WTC11 (cell line): ENCODE results near the gene LINC00632. TPM values are rescaled to one million over a fixed set of nuclear protein-coding genes. Genes with fewer than 3 reads are reported as not detected.

Source experiments
- ATAC-seq: fragments of 200-7000 bp; cut with Tn5 transposase; 2 replicates; pipeline ENCODE4 v1.10.0; 2021; ENCODE audit warnings: mild to moderate bottlenecking, moderate library complexity
- CTCF ChIA-PET: fragments of 300-600 bp; sonication (Branson Sonifier 250); formaldehyde crosslinking; loops from one replicate; lab custom pipeline; 2021; ENCODE audit warnings: antibody characterized with exemption; lab: Charles Lee
- POLR2A ChIA-PET: fragments of 350-600 bp; sonication (Branson Sonifier 250); formaldehyde crosslinking; loops from one replicate; lab custom pipeline; 2021; ENCODE audit warnings: antibody characterized with exemption; lab: Charles Lee
- DNase-seq: peaks from one replicate; pipeline ENCODE4 v3.0.0; 2021; ENCODE audit warnings: low spot score
- H3K27ac Mint-ChIP-seq: 2 replicates; pipeline ENCODE4 v1.8.0; 2021; ENCODE audit warnings: mixed read lengths
- H3K27me3 Mint-ChIP-seq: 2 replicates; pipeline ENCODE4 v1.8.0; 2021; ENCODE audit warnings: low read depth, mild to moderate bottlenecking, moderate library complexity, mixed read lengths
- H3K36me3 Mint-ChIP-seq: 2 replicates; pipeline ENCODE4 v1.8.0; 2021; ENCODE audit warnings: mixed read lengths
- H3K4me1 Mint-ChIP-seq: 2 replicates; pipeline ENCODE4 v1.8.0; 2022; ENCODE audit warnings: mixed read lengths
- H3K4me3 Mint-ChIP-seq: 2 replicates; pipeline ENCODE4 v1.8.0; 2021; ENCODE audit warnings: mild to moderate bottlenecking, moderate library complexity, mixed read lengths
- H3K9me3 Mint-ChIP-seq: 2 replicates; pipeline ENCODE4 v1.8.0; 2021; ENCODE audit warnings: mixed read lengths
- ATF3 ChIP-seq: sonication (generic); formaldehyde crosslinking; conservative IDR thresholded peaks from 2 replicates; pipeline ENCODE4 v1.8.1; 2022; ENCODE audit warnings: mild to moderate bottlenecking, missing genetic modification reagents
- CREB1 ChIP-seq: sonication (generic); formaldehyde crosslinking; IDR thresholded peaks from 2 replicates; pipeline ENCODE4 v1.8.0; 2023; ENCODE audit warnings: mild to moderate bottlenecking, missing genetic modification reagents
- CREM ChIP-seq: sonication (generic); formaldehyde crosslinking; IDR thresholded peaks from 2 replicates; pipeline ENCODE4 v1.8.1; 2022; ENCODE audit warnings: mild to moderate bottlenecking, missing genetic modification reagents, moderate library complexity
- E2F1 ChIP-seq: sonication (generic); formaldehyde crosslinking; IDR thresholded peaks from 2 replicates; pipeline ENCODE4 v1.8.0; 2022; ENCODE audit warnings: mild to moderate bottlenecking, missing genetic modification reagents
- ERG ChIP-seq: fragments of 250-450 bp; sonication (Bioruptor Pico); IDR thresholded peaks from 2 replicates; pipeline ENCODE4 v1.8.0; 2021; ENCODE audit warnings: mild to moderate bottlenecking
- ETV6 ChIP-seq: sonication (generic); formaldehyde crosslinking; IDR thresholded peaks from 2 replicates; pipeline ENCODE4 v1.8.1; 2022; ENCODE audit warnings: mild to moderate bottlenecking, missing genetic modification reagents
- FOXJ3 ChIP-seq: sonication (generic); formaldehyde crosslinking; IDR thresholded peaks from 2 replicates; pipeline ENCODE4 v1.9.0; 2021; ENCODE audit warnings: missing genetic modification reagents, mild to moderate bottlenecking, borderline replicate concordance
- IRF1 ChIP-seq: sonication (generic); formaldehyde crosslinking; IDR thresholded peaks from 2 replicates; pipeline ENCODE4 v1.8.0; 2023; ENCODE audit warnings: missing genetic modification reagents
- JUN ChIP-seq: sonication (generic); formaldehyde crosslinking; IDR thresholded peaks from 2 replicates; pipeline ENCODE4 v1.8.0; 2023; ENCODE audit warnings: mild to moderate bottlenecking, missing genetic modification reagents
- MAX ChIP-seq: sonication (generic); formaldehyde crosslinking; IDR thresholded peaks from 2 replicates; pipeline ENCODE4 v1.8.0; 2022; ENCODE audit warnings: mild to moderate bottlenecking, missing genetic modification reagents
- MLX ChIP-seq: sonication (generic); formaldehyde crosslinking; IDR thresholded peaks from 2 replicates; pipeline ENCODE4 v1.8.1; 2023; ENCODE audit warnings: mild to moderate bottlenecking, missing genetic modification reagents, moderate library complexity
- MXD4 ChIP-seq: fragments of 250-450 bp; sonication (Bioruptor Pico); IDR thresholded peaks from 2 replicates; pipeline ENCODE4 v1.8.0; 2021; ENCODE audit warnings: mild to moderate bottlenecking, moderate library complexity, borderline replicate concordance
- NFYB ChIP-seq: sonication (generic); formaldehyde crosslinking; conservative IDR thresholded peaks from 2 replicates; pipeline ENCODE4 v1.8.0; 2022; ENCODE audit warnings: low read depth, missing genetic modification reagents
- PRDM15 ChIP-seq: sonication (generic); formaldehyde crosslinking; IDR thresholded peaks from 2 replicates; pipeline ENCODE4 v1.8.0; 2022; ENCODE audit warnings: missing genetic modification reagents
- PRRX2 ChIP-seq: fragments of 250-450 bp; sonication (Bioruptor Pico); IDR thresholded peaks from 2 replicates; pipeline ENCODE4 v1.8.0; 2021; ENCODE audit warnings: mild to moderate bottlenecking
- RELA ChIP-seq: sonication (generic); formaldehyde crosslinking; IDR thresholded peaks from 2 replicates; pipeline ENCODE4 v1.8.1; 2022; ENCODE audit warnings: missing genetic modification reagents, mild to moderate bottlenecking, borderline replicate concordance
- RORB ChIP-seq: fragments of 250-450 bp; sonication (Bioruptor Pico); IDR thresholded peaks from 2 replicates; pipeline ENCODE4 v1.9.0; 2021; ENCODE audit warnings: mild to moderate bottlenecking
- SP1 ChIP-seq: sonication (generic); formaldehyde crosslinking; conservative IDR thresholded peaks from 2 replicates; pipeline ENCODE4 v1.8.1; 2022; ENCODE audit warnings: missing genetic modification reagents
- TCF7 ChIP-seq: sonication (generic); formaldehyde crosslinking; IDR thresholded peaks from 2 replicates; pipeline ENCODE4 v1.8.0; 2022; ENCODE audit warnings: mild to moderate bottlenecking, low read depth, missing genetic modification reagents, moderate library complexity
- ZNF416 ChIP-seq: fragments of 250-450 bp; sonication (Bioruptor Pico); IDR thresholded peaks from 2 replicates; pipeline ENCODE4 v1.9.0; 2021; ENCODE audit warnings: mild to moderate bottlenecking, inconsistent platforms
- total RNA-seq: library from RNA; stranded (reverse); gene quantifications from 3 replicates; pipeline ENCODE4 v1.2.3, GENCODE V29; 2021

Gene LINC00632
- total RNA-seq, 1 experiment from 2014 or later, result 29.7 TPM

GRCh38 chrX:140756941-140757340, 47.4 kb downstream of the LINC00632 start (continued):
- TF ChIP-seq TCF7, result no peak

GRCh38 chrX:140762061-140762460, 52.5 kb downstream of the LINC00632 start:
- CTCF ChIA-PET, result interaction anchor here (0.6 to 1.0 kb wide), 2 partner anchors 104 to 415 kb away, joined by 3 to 4 read pairs; partner anchors contain the start of gene LDOC1
- no peak overlapping the region for H3K4me3 Mint-ChIP-seq
- H3K27ac Mint-ChIP-seq, result no peak overlapping the region
- H3K9me3 Mint-ChIP-seq, result no peaks in the 10 kb centered on the region
- peak; percentile 39 for DNase-seq
- POLR2A ChIA-PET, result no interaction called here
- no peak for TF ChIP-seq NFYB (CRISPR knock-in tag)
- TF ChIP-seq RELA, result no peak
- TF ChIP-seq MXD4 (CRISPR knock-in tag), result no peak
- TF ChIP-seq CREB1 (CRISPR knock-in tag), result no peak
- TF ChIP-seq RORB (CRISPR knock-in tag), result no peak
- no peak for TF ChIP-seq ATF3 (CRISPR knock-in tag)
- no peak for TF ChIP-seq JUN
- TF ChIP-seq ZNF416 (CRISPR knock-in tag), result no peak
- TF ChIP-seq PRDM15 (CRISPR knock-in tag), result no peak
- no peak for TF ChIP-seq FOXJ3 (CRISPR knock-in tag)
- no peak for TF ChIP-seq MLX (CRISPR knock-in tag)
- no peak for TF ChIP-seq IRF1 (CRISPR knock-in tag)
- TF ChIP-seq ERG (CRISPR knock-in tag), result no peak
- TF ChIP-seq PRRX2 (CRISPR knock-in tag), result no peak
- TF ChIP-seq, all 79 proteins: peak for 0
- no peaks in the 10 kb centered on the region for H3K36me3 Mint-ChIP-seq
- H3K4me1 Mint-ChIP-seq, result peaks cover 7% of the 10 kb centered on the region
- ATAC-seq, result peak; percentile 32
- H3K27me3 Mint-ChIP-seq, result peaks cover 27% of the 10 kb centered on the region

GRCh38 chrX:140764401-140764919, 54.9 kb downstream of the LINC00632 start:
- ATAC-seq, result peak; percentile 92
- no peak overlapping the region for H3K27ac Mint-ChIP-seq
- peaks cover 27% of the 10 kb centered on the region for H3K27me3 Mint-ChIP-seq

More at GRCh38 chrX:140764401-140764919, 54.9 kb downstream of the LINC00632 start:
- H3K9me3 Mint-ChIP-seq, result no peaks in the 10 kb centered on the region
- TF ChIP-seq CREM, result no peak
- TF ChIP-seq FOXJ3 (CRISPR knock-in tag), result no peak
- no peak for TF ChIP-seq E2F1 (CRISPR knock-in tag)
- peak; percentile 36; the same call in 1 of the 2 replicates for TF ChIP-seq SP1
- peak; percentile 46; the same call in 1 of the 2 replicates for TF ChIP-seq MAX (CRISPR knock-in tag)
- no peak for TF ChIP-seq ETV6 (CRISPR knock-in tag)
- TF ChIP-seq, all 79 proteins: peak for 2
- ChIA-PET CTCF (interaction anchor here (1.3 to 1.9 kb wide), 2 partner anchors 13 to 514 kb away, joined by 4 to 9 read pairs; no protein-coding TSS in a partner anchor), POLR2A (interaction anchor here (1.0 kb wide), 1 partner anchor 57 kb away, joined by 3 read pairs; no protein-coding TSS in a partner anchor)
- peak; percentile 49 for DNase-seq
- peak overlapping the region; percentile 70 for H3K4me3 Mint-ChIP-seq
- peaks cover under 1% of the 10 kb centered on the region; the same call in 1 of the 2 replicates for H3K36me3 Mint-ChIP-seq
- peaks cover 16% of the 10 kb centered on the region for H3K4me1 Mint-ChIP-seq
